ENCODE results near the gene KRT80.

Gene KRT80

GRCh38 chr12:52220477-52220876, 28.7 kb upstream of the KRT80 start:
- TF ChIP-seq, protein P1, sequence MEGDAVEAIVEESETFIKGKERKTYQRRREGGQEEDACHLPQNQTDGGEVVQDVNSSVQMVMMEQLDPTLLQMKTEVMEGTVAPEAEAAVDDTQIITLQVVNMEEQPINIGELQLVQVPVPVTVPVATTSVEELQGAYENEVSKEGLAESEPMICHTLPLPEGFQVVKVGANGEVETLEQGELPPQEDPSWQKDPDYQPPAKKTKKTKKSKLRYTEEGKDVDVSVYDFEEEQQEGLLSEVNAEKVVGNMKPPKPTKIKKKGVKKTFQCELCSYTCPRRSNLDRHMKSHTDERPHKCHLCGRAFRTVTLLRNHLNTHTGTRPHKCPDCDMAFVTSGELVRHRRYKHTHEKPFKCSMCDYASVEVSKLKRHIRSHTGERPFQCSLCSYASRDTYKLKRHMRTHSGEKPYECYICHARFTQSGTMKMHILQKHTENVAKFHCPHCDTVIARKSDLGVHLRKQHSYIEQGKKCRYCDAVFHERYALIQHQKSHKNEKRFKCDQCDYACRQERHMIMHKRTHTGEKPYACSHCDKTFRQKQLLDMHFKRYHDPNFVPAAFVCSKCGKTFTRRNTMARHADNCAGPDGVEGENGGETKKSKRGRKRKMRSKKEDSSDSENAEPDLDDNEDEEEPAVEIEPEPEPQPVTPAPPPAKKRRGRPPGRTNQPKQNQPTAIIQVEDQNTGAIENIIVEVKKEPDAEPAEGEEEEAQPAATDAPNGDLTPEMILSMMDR (conservative IDR thresholded peaks at IDR 0.05) = no peak
- H3K27ac ChIP-seq = peak overlapping the region; percentile 98

DNA sequence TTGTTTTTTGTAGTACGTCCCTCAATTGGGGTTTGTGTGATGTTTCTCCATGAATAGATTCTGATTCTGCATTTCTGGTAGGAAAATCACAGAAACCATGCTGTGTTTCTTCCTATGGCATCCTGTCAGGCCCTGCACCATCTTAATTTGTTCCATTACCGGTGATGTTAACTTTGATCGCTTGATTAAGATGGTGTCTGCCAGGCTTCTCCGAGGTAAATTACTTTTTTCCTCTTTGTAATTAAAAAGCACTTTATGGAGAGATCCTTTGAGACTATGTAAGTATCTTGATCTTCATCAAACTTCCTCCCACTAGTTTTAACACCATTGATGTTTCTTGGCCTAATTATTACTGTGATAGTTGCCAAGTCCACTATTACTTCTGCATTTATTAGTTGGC, 26.2 kb upstream of the KRT80 start:
- TF ChIP-seq, protein P1 (conservative IDR thresholded peaks at IDR 0.05) = no peak
- H3K27ac ChIP-seq = peak overlapping the region; percentile 98

DNA sequence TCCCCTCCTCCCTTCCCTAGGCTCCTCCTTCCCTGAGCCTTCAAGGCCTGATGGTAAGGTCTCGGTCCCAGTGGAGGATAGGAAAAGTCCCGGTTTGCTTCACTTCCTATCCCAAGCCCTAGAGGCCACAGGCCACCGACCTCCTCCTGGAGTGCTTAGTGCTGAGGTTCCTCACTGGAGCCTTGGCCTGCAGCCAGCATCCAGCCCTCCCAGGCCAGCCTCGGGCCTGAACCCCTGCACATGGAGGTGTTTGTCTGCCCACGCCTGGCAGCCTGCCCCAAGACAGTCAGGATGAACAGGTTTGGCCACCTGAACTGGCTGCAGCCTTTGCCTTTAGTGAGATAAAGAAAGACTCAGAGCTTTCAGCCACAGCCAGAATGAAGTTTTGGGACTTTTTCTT, 25.4 kb upstream of the KRT80 start:
- TF ChIP-seq, protein P1 (conservative IDR thresholded peaks at IDR 0.05) = peak; percentile 18; the same call in 1 of the 2 replicates

DNA sequence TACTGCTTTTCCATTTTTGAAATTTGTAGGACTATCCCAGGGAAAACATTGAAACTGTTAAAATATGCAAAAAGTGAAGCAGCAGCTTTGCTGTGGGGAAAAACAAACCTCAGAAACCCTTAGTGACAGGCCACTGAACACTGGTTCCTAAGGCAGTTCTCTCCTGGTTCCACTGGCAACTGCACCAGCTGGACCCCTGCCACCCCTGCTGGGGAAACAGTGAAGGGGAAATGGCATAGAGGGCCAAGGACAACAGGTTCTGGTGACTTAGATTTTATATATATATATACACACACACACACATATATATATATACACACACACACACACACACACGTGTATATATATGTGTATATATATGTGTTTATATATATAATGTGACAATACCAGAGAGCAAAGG, 25.0 kb upstream of the KRT80 start:
- peak overlapping the region; percentile 98 for H3K27ac ChIP-seq
- TF ChIP-seq, protein P1 (conservative IDR thresholded peaks at IDR 0.05) = peak; percentile 44

More for the DNA sequence above, 25.4 kb upstream of the KRT80 start:
- H3K27ac ChIP-seq = peak overlapping the region; percentile 98

DNA sequence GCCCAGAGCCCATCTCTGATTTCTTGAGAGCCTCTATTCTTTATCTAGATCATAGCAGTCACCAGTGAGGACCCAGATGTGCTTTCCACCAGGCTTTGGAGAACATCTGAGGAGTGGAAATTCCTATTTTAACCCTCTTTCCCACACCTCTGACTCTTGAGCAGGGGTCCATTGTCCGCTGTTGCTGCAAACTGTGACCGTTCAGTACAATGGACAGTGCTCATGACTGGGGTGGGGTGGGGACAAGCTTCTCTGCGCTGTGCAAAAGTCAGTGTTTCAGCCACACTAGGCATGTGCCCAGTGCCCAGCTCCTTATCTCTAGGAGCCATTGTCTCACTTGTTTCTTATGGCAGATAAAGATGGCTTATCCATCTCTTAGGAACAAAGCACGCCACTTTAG, 24.3 kb upstream of the KRT80 start:
- TF ChIP-seq, protein P1 (conservative IDR thresholded peaks at IDR 0.05) = no peak
- peak overlapping the region; percentile 98 for H3K27ac ChIP-seq

DNA sequence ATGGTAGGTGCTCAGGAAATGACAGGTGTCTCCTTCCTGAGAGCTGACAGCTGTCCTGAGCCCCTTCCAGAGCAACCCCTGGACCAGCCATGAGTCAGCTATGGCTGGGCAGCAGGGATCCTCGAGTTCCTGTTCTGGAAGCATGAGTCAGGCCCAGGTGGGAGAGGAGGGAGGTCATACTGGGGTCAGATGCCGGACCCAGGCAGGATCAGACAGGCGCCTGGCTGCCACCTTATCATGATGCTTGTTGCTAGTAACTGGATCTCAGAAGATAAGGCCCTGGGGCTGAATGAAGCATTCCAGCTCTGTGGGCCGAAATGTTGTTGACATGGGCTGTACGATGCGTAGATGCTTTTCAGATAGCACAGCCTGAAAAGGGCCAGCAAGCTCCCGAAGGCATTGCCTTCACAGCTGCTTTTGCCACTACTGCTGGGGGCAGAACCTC, 23.8 kb upstream of the KRT80 start:
- peak overlapping the region; percentile 98 for H3K27ac ChIP-seq

GRCh38 chr12:52214421-52214802, 22.6 kb upstream of the KRT80 start:
- TF ChIP-seq, protein P1 (conservative IDR thresholded peaks at IDR 0.05) = no peak
- peak overlapping the region; percentile 98; the same call in 1 of the 2 replicates for H3K27ac ChIP-seq

More for the DNA sequence above, 23.8 kb upstream of the KRT80 start:
- TF ChIP-seq, protein P1 (conservative IDR thresholded peaks at IDR 0.05) = no peak

All from VCaP (cell line).